Cardiac fibroblast (primary cell): ENCODE data around the gene TXNRD2.

Experiments
- DNase-seq, 2 donors: peaks; one replicate each; pipeline versions ENCODE4 v3.0.0 to v3.0.0-alpha.2; 2010; ENCODE audit warnings: low read depth in 2 of 2
- H3K4me3 ChIP-seq, 2 donors: replicated peaks in 1 of 2; 1 replicate in 1 of 2; 2 replicates in 1 of 2; pipeline ENCODE4 v1.5.1; 2011; ENCODE audit warnings: low read depth in 2 of 2, low read length in 2 of 2, mild to moderate bottlenecking in 2 of 2, moderate library complexity in 1 of 2
- TF ChIP-seq, protein P1 (sequence below): IDR thresholded peaks from one replicate; pipeline ENCODE4 v1.5.1; 2011; ENCODE audit warnings: low read depth, mild to moderate bottlenecking, low read length, inconsistent platforms

The TXNRD2 gene

DNA sequence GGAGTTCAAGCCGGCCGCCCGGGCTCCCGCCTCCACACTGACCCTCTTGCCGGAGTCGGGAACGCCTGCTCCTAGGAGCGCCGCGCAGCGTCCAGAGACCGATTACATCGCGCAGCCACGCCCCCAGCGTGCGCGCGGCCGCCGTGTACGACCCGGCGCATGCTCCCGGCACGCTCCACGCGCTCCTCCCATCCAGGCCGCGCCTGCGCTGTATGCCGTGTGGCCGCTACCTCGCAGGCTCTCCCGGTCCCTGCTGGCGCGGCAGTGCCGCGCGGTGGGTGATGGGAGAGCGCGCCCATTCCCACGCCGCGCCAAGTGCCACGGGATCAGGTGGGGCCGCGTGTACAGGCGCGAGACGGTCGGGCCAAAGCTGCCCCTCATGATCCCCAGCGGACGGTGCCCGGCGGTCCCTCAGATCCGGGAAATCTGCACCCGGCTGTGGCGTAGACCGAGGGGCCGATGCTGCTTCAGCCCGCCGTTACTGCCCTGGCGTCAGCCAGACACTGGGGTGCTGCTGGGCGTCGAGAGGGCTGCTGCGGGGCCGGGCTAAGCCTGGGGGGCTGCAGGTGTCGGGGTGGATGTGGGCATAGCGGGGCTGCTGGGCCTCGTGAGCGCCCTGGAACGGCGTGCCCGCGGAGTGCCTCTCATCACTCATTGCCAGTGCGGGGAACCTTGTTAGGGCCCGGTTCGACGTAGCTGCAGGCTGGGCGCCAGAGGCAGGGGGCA is 86.7 kb downstream of the TXNRD2 start, which contains the start of the genes GNB1L and RTL10:
TSS of gene GNB1L (minus strand) at position 97 of the 726 bp plus-strand sequence. CDS start 33,519 bp downstream, outside the sequence.
TSS of gene RTL10 (minus strand) at position 97 of the 726 bp plus-strand sequence. CDS start 2,613 bp downstream, outside the sequence.
- DNase-seq: peak; percentile 96 to 98
- TF ChIP-seq, protein P1, sequence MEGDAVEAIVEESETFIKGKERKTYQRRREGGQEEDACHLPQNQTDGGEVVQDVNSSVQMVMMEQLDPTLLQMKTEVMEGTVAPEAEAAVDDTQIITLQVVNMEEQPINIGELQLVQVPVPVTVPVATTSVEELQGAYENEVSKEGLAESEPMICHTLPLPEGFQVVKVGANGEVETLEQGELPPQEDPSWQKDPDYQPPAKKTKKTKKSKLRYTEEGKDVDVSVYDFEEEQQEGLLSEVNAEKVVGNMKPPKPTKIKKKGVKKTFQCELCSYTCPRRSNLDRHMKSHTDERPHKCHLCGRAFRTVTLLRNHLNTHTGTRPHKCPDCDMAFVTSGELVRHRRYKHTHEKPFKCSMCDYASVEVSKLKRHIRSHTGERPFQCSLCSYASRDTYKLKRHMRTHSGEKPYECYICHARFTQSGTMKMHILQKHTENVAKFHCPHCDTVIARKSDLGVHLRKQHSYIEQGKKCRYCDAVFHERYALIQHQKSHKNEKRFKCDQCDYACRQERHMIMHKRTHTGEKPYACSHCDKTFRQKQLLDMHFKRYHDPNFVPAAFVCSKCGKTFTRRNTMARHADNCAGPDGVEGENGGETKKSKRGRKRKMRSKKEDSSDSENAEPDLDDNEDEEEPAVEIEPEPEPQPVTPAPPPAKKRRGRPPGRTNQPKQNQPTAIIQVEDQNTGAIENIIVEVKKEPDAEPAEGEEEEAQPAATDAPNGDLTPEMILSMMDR: no peak
- H3K4me3 ChIP-seq: peak within 1 kb of the TSS; percentile 91 to 92

DNA sequence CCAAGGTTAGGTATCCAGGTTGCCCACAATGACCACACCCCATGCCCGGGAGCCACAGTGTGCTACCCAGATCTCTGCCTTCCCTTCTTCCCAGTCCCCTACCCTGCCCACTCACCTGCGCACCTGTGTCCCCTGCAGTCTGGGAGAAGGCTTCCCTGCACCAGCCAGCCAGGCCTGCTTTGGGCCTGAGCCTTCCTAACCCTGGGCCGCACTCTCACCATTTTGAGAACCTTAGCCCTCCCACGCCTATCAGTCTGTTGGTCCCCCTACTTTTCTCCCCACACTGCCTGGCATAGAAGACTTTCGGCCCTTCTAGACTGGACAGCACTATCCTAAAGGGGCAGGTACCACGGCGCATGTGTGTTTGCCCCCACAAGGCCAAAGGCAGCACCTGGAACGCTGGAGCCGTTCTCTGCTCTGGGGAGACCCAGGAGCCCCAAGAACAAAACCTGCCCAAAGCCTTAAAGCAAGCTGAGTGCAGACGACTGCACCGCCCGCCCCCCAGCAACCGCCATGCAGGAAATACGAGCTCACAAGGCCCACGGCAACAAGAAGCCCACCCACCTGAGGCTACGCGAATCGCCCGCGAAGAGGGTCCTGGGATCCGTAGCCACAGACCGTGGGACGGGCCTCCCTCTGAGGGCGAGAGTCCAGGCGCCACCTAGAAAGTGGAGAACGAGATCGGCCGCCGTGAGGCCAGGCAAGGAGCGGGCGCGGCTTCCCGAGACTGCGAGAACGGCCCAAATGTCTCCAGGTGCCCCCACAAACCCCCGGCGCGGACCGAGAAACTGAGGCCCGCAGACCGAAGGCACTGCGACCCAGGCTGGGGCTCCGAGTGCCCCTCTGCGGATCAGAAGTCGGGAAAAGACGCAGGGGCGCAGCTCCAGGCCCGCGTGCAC is 87.5 kb downstream of the TXNRD2 start:
- DNase-seq: peak in 1 of 2 donors; percentile 17

DNA sequence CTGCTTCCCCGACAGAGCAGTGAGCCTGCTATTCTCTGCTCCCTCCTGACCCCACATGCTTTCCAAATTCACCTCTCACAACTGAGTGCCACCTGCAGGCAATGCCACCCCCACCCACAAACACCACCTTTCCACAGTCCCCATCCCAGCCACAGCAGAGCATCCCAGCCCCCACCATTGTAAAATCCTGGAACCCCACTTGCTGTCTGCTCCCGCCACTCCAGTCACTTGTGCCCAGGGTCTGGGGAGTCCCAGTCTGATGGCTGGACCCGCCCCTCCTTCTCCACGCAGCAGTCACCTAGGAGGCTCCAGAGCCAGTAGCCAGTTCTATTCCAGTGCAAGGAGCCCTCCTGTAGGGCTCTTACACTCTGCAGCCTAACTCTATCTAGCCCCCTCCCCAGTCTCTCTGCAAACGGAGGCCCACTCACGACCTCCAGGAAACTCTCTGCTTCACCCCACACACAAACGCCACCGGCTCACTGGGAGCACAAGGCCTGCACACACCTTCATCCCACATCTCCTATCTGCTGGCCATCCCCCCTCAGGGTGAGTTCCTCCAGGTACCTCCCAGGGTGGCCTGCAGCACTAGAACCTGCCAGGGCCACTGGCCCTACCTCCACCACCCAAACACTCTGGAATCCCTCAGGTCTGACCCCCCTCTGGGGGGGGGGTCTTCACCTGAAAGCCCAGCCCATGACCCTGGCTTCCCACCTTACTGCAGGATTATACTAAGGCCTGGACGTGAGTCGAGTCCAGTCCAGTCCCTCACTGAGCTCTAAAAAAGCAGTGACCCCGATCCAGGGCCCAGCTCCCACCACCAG is 88.3 kb downstream of the TXNRD2 start:
- TF ChIP-seq, protein P1: no peak

More for the DNA sequence above, 87.5 kb downstream of the TXNRD2 start:
- TF ChIP-seq, protein P1: no peak
- H3K4me3 ChIP-seq: peak overlapping the region; percentile 91 to 92

DNA sequence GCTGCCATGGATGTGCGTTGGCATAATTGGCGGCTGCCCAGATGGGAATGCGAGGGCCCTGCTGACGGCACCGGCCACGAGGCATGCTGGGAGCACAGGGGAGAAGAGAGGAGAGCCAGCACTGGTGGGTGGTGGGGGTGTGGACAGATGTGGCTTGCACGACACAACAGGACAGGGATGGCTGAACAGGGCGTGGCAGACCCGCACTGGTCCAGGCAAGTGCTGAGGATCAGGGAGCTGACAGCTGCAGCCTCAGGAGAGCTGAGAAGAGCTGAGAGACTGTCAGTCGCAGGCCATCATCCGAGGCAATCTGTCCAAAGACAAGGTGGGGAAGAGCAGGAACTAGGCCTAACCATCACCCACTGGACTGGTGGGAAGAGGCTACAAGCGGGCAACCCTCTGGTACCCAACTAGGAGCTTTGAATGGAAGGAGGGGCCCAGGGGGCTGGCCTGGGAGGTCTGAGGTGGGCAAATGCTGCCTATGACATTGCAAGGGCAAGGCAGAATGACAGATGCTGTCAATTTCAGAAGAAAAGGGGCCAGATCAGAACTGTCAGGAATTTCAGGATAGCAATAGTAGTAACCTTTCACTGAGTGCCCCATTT is 89.3 kb downstream of the TXNRD2 start:
- DNase-seq: no peak
- H3K4me3 ChIP-seq: peak overlapping the region in 1 of 2 donors; percentile 92

More for the DNA sequence above, 88.3 kb downstream of the TXNRD2 start:
- no peak for DNase-seq
- H3K4me3 ChIP-seq: peak overlapping the region; percentile 91 to 92

DNA sequence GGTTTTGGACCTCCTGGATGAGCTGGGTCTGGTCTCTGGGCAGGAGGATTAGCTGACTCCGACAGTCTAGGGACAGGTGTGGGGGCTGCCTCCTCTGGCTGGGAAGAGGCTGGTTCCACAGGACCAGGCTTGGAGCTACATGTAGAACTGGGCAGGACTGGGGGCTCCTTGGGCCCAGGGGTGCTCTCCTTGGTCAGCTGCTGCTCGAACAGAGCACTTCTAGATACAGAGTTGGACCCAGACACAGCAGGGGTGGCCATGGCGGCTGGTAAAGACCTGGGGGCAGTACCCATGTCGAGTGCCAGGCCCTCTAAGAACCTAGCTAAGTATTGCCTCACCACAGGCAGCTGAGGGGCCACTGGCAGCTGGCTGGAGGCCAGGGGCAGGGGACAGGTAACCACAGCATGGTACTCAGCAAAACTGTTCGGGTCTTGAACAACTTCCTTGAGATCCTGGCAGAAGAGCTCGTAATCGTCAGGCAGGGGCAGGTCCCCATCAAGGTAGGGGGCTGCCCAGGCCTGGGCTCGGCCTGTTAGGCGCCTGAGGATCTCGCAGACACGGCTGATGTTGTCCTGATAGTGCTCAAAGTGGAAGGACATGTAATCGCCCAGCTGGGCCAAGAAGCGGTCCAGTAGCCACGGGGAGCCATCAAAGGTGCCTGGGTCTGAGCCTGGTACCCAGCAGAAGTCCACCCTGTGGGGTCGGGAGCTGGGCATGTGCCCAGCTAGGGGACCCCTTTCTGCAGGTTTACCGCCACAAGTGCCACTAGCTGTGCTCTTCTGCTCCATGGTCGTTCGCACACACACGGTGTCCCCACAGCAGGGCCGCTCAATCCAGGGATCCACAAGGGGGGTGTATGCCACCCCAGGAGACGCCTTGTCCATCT is 90.1 kb downstream of the TXNRD2 start:
- H3K4me3 ChIP-seq: no peak overlapping the region
- DNase-seq: no peak
- TF ChIP-seq, protein P1: no peak

More for the DNA sequence above, 89.3 kb downstream of the TXNRD2 start:
- TF ChIP-seq, protein P1: no peak
